GM08714 (cell line): ENCODE measurements around the gene ST3GAL6.

Experiments used
- H3K4me3 ChIP-seq: fragments of 200-500 bp; sonication (Bioruptor generic); 2 replicates; pipeline ENCODE4 v1.5.1; 2014; ENCODE audit warnings: mild to moderate bottlenecking, low read length, inconsistent platforms
- ZNF274 ChIP-seq: IDR thresholded peaks from 2 replicates; pipeline ENCODE4 v1.6.1; 2012; ENCODE audit warnings: mild to moderate bottlenecking, low read depth, low read length

The ST3GAL6 gene

DNA sequence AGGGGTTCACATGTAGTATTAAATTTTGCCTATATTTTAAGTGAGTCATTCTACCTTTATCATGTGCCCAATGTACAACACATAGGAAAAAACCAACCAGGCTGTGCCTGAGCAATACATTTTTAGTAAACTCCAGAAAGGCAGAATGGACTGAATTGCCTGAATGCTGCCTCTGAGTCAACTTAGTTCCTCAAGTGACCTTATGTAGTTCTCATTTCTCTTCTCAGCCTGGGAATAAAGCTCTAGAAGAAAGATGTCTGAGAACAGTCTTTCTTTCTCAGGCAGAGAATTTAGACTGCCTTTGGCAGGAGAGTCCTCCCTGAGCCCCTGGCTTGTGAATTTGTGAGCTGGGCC lies 13.0 kb downstream of the ST3GAL6 start:
- H3K4me3 ChIP-seq = no peak overlapping the region
- no peak for TF ChIP-seq ZNF274

DNA sequence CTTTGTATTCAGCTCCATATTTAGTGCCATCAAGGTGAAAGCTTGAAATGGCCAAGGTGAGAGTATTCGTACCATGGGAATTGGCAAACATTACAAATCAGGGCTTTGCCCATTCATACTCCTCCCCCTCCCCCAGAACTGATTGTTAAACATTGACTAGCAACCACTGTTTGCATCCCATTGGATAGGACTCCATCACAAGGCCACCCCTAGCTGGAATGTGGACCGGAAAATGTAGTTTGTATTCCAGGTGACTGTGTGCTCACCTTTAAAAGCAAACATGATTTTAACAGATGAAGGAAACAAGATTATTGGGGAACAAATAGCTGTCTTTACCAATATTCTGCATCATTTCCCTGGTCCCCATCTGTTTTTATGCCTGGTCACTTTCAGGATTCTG lies 14.1 kb downstream of the ST3GAL6 start:
- H3K4me3 ChIP-seq = no peak overlapping the region
- TF ChIP-seq ZNF274 = no peak

DNA sequence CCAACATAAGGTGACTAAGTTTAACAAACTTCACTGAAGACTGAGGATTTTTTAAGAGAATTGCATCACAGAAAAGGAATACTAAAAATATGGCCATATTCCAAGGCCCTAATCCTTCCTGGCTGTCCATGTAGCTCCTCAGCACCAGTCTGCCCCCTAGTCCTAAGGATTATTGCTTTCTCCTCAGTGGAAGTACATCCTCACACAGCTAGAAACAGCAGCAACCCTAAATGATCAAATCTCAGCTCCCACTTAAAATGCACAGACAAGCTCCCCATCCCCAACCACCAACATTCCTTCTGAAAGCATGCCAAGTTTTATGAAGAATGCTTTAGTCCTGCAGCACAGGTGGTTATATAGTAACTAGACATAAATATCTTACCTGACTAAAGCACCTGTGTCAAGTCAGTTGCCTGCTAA lies 14.7 kb downstream of the ST3GAL6 start:
- TF ChIP-seq ZNF274 = no peak
- H3K4me3 ChIP-seq = no peak overlapping the region

DNA sequence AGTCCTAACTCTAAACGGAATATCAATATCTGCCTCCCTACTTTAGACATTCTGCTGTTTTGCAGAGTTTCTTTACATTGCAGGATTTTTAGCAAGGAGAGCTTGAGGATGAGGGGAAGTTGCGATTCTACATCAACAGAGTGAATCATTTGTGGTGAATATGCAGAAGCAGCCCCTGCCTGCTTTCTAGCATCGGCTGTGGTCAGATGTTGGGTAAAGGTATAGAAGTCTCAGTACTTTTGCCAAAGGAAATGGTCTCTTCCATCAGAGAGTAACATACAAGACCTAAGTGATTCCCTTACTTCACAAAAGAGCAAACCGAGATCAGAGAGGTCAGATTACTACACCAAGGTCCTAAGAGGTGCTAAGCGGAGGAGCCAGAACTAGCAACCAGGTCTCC lies 15.2 kb downstream of the ST3GAL6 start:
- H3K4me3 ChIP-seq = no peak overlapping the region
- no peak for TF ChIP-seq ZNF274

- no peak for TF ChIP-seq ZNF274
- no peak overlapping the region for H3K4me3 ChIP-seq
Observed at GRCh38 chr3:98778852-98779413, 15.8 kb downstream of the ST3GAL6 start.

GRCh38 chr3:98779541-98780335 lies 16.6 kb downstream of the ST3GAL6 start:
- H3K4me3 ChIP-seq = no peak overlapping the region
- no peak for TF ChIP-seq ZNF274

GRCh38 chr3:98780343-98780742 lies 17.2 kb downstream of the ST3GAL6 start:
- no peak for TF ChIP-seq ZNF274

GRCh38 chr3:98782824-98783500 lies 19.8 kb downstream of the ST3GAL6 start:
- no peak overlapping the region for H3K4me3 ChIP-seq
- no peak for TF ChIP-seq ZNF274

More at GRCh38 chr3:98780343-98780742, 17.2 kb downstream of the ST3GAL6 start:
- no peak overlapping the region for H3K4me3 ChIP-seq

GRCh38 chr3:98784042-98784441 lies 20.9 kb downstream of the ST3GAL6 start:
- H3K4me3 ChIP-seq = no peak overlapping the region
- no peak for TF ChIP-seq ZNF274

GRCh38 chr3:98784666-98785600 lies 21.8 kb downstream of the ST3GAL6 start:
- TF ChIP-seq ZNF274 = no peak
- H3K4me3 ChIP-seq = no peak overlapping the region

DNA sequence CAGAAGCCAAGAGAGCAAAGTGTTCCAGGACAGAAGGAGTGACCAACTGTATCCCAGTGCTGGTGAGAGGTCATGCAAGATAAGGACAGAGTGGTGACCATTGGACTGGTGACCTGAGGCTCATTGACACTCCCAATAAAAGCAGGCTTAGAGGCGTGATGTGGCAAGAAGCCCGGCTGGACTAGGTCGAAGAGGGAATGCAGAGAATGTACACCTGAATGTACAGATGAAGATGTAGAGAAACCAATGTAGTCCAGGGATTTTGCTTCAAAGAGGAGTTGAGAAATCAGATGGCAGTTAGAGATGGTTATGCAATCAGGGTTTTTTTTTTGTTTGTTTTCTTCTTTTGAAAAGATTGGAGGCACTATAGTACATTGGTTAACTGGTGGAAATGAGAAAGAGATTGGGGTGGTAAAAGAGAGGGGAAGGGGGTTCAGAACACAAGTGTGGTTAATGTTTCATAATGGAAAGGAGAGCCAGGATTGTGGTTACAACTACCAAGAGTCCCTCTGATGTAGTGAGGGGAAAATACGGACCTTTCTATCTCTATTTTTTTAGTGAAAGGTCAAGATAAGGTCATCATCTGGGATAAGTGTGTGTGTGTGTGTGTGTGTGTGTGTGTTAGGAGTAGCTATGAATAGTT lies 23.3 kb downstream of the ST3GAL6 start:
- no peak for TF ChIP-seq ZNF274
- no peak overlapping the region for H3K4me3 ChIP-seq

GRCh38 chr3:98787181-98787580 lies 24.0 kb downstream of the ST3GAL6 start:
- no peak for TF ChIP-seq ZNF274

DNA sequence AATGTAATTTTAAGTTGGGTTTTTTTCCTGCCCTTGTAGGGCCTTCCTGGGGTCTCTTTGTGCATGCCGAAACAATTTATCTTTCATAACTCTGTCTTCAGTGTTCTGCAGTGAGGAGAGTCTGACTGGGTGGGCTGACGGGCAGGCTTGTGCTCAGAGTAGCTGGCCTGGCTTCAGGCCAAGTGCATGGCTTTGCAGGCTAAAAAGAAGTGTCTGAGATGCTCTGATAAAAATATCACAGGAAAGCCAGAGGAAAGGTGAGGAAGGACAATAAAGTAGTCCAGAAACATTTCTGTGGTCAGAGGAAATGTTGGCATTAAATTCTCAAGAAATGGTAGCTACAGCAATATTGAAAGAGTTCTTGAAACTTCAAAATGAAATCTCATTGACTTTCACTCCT lies 25.5 kb downstream of the ST3GAL6 start:
- no peak for TF ChIP-seq ZNF274
- H3K4me3 ChIP-seq = no peak overlapping the region

More at GRCh38 chr3:98787181-98787580, 24.0 kb downstream of the ST3GAL6 start:
- H3K4me3 ChIP-seq = no peak overlapping the region
